OCI-M1 (cell line): ENCODE data around the gene CD40.
"Not testable (repeated sequence)": the region's sequence is repeated elsewhere in the genome, so short reads cannot be mapped to it uniquely, and the experiment has no call there.

Experiments used
- DNase-seq: peaks from one replicate; lab custom pipeline; 2025; lab: John Stamatoyannopoulos, UW

The CD40 gene

DNA sequence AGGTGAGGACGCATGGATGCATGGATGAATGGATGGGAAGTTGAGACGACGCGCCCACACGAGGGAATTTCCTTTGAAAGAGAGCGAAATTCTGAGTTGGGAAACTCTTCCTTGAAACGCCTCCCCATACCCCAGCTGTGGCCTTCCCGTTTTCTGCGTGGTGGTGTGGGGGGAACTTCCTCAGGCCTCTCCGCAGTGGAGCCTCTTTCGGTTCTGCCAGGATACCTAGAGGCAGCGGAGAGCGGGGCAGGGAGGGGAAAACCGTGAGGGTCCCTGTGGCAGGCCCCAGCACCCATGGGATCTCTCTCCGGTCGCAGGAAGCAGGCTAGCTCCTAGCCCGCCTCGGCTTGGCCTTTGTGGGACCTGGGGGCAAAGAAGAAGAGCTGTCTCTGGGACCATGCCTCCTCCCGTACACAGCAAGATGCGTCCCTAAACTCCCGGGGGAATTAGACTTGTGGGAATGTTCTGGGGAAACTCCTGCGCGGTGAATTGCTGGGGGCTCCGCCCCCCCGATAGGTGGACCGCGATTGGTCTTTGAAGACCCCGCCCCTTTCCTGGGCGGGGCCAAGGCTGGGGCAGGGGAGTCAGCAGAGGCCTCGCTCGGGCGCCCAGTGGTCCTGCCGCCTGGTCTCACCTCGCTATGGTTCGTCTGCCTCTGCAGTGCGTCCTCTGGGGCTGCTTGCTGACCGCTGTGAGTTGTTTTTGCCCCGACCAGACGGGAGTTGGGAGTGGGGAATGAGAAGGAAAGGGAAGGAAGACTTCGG lies at the start of gene CD40:
TSS of gene CD40 (plus strand) at position 611 of the 764 bp plus-strand sequence. CDS start at position 641, 30 bp downstream.
- DNase-seq = peak; percentile 75

DNA sequence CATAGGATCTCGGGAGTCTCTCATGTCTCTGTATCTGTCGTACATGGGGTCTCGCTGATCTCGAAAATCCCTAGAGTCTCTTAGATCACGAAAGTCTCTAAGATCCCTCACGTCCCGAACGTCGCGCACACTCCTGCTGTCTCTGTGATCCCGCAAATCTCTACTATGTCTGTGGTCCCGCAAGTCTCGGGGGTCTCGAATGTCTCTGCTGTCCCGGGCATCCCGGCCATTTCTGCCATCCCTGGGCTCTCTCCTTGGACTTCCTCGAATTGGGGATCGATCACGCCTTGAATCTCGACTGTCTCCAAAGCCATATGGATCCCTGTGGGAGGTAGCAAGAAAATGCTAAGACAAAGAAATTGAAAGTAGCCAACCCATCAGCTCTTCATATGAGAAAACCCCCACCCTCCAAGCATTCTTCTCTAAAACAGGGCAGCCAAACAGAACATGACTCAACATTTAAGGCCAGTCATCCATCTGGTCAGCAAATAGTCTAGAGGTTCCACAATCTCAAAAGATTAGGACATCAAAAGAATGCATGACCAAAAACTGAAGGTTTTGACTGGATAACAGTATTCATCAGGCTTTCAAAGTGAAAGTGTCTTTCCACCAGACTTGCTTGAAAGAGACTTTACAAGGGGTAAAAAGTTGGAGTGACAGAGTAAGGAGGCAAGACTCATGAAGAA lies 47.8 kb upstream of the CD40 start:
- peak; percentile 41 for DNase-seq

DNA sequence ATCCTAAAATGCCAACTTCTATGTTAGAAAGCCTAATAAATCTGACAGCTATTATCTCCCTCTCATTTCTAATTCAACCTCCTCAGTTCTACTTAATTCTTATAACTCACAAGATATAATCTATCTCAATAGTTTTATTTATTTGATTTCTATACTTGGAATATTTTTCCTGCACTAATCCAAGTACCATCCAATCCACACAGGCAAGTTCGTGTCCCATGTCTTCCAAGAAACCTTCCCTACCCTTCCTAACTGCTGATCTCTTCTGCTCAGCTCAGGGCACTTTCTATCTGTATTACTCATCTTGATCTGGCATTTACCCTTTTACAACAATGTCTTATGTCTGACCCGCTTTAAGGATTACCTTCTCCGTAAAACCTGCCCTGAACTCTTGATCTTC lies 46.5 kb upstream of the CD40 start:
- DNase-seq = no peak

DNA sequence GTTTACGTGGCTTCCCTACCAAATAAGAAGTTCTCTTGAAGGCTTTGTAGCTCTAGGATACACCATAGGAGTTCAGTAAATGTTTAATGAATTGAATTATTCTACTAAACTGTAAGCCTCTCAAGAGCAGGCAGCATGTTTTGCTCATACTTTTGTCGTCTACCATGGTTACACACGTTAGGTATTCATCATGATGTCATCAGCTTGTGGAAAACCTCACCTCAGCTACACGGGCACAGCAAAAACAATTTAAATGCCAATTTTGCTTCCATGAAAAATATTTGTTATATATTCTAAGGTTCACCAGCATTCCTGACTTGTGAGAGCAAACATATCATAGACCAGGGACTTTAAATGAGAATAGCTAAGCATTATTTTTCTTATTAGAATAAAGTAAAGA lies 45.1 kb upstream of the CD40 start:
- no peak for DNase-seq

DNA sequence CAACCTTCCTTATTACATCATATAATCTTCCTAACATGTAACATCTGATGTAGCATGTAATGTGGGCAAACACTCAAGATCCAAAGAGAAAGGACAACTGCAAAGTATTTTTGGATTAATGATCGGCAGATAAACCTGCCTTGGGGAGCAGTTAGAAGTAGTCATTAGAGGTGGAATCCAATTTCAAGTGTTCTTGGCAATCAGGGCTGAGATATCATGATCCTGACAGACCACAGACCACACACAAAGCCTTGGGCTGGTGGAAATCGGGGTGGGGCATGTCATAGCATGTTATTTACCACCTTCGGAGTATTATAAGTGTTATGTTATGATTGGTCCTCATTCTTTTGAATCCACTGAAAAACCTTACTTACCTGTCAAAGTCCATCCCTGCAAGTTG lies 44.7 kb upstream of the CD40 start:
- DNase-seq = no peak

DNA sequence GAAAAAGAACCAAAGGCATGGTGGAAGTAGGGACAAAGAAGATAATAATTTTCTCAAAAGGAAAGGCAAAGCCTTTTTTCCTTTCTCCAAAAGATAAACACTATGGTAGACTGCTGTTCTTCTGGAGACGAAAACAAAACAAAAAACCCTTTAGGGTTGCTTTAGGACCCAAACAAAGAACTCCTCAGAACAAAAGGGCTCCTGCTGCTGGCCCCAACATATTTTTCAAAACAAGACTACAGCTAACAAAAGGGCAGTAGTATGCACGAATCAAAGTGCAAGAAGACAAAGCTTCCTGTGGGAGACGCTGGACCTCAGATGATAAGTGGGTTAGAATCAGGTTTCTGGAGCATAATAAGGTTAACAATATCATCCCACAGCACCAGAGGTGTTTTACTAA lies 44.1 kb upstream of the CD40 start:
- no peak for DNase-seq

DNA sequence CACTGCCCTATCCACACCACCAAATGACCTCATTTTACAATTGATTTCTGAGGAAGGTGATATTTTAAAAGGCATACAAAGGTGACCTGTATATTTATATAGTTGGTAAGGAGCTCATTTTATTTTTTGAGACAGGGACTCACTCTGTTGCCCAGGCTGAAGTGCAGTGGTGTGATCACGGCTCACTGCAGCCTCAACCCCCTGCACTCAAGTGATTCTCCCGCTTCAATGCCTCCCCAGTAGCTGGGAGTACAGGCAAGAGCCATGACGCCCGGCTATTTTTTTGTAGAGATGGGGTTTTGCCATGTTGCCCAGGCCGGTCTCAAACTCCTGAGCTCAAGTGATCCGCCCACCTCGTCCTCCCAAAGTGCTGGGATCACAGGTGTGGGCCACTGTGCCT lies 41.3 kb upstream of the CD40 start:
- DNase-seq = no peak

DNA sequence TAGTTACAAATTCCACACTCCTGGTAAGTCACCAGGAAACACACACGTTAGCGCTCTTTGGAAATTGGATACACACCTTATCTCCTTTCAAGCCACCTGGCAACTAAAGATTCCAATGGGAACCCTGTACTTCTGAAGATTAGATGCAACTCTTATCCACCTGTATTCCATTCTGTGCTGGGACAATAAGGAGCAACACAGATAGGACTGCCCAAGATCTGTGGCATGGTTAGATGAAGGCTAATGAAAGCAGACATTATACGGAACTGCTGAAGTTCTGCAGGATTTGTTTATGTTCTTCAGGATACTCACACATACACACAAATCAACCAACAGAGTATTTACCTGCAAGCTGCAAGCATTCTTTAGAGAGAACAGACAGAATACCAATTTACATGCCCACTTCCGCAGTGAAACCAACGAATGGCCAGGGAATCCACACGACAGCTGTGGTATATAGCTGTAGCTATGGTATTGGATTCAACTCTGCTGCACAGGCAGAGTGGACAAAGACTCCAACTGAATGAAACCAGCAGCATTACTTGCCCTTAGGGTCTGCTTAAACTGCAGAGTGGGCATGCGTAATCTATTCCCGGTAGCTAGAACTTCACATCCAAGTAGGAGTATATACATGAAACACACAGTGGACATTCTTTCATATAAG lies 40.3 kb upstream of the CD40 start:
- no peak for DNase-seq

DNA sequence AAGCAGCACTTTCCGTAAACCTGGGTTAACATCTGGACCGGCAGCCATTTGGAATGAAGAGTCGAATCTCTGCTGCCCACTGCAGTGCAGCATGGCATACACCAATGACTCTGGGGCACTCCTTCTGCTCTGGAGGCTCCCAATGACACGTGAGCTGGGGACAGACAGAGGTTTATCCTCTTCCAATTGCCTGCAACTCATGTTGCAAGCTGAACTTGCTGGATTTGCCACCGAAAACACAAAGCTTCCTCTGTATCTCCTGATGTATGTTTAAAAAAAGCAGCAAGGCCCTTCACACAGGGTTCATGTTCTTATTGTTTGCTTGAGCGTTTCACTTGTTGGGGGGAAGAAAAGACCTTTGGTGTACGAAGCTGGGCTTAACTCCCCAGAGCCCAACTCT lies 39.2 kb upstream of the CD40 start:
- DNase-seq = no peak

DNA sequence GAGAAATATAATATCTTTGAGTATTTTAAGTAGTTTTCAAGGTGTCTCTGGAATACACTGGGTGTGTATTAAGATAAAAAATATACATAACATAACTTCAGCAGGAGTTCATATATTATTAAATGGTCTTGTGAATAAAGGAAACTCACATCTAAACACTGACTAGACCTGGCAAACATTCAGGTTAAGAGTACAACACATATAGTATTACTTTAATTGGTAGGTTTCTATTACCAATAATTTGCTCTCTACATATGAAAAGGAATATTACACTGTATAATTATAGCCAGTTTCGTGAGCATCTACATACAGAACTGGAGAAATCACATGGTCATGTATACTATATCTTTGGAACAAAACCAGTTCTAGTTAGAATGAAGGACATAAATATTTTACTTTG lies 37.0 kb upstream of the CD40 start:
- DNase-seq = no peak

DNA sequence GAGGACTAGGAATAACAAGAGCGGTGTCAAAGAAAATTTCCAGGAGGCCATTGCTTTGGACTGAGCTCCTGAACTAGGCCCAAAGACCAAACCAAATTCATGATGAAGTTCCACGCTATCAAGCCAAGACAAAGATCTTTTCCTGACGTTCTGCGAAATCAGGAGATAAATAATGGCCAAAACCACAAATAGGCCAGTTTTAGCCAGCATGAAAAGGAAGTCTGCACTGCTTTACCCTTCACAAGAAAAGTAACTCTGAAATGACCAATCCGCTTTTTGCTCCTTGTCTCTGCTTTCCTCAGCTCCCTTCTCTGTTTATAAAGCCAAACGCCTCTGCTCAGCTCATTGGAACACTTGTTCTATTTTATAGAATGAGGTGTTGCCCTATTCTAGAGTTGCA lies 35.0 kb upstream of the CD40 start:
- peak; percentile 27 for DNase-seq

DNA sequence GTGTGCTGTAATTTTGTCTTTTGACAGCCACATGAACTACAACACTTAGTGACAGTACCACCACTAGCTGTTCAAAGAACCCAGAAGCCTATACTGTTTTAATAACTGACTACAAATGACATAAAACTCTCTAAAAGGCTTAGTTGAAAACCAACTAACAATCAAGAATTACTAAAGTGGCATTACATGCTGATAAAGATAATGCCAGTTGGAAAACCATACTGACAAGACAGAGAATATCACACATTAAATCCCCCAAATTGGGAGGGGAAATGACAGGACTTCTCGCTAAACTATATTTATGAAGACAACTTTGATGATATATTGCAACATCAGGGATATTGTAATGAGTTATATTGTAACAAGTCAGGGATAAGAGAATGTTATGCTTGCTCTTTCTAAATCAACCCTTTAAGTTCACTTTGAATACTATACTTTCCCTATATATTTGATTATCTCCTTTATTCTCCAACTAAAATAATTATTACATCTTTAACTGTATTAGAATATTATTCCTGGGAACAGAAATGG lies 34.5 kb upstream of the CD40 start:
- no peak for DNase-seq

DNA sequence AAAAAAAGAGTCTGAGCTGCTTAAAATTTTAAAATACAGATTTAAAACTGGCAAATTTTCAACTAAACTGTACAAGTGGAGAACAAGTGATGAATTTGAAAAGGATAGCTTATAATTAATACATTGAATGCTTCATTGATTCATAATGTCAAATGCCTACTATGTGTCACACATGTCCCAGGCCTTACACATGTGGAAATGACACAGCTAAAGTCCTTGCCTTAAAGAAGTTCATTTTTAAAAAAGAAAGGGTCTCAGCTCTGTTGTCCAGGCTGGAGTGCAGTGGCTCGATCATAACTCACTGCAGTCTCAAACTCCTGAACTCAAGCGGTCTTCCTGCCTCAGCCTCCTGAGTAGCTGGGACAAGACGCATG lies 33.3 kb upstream of the CD40 start:
- DNase-seq = no peak

DNA sequence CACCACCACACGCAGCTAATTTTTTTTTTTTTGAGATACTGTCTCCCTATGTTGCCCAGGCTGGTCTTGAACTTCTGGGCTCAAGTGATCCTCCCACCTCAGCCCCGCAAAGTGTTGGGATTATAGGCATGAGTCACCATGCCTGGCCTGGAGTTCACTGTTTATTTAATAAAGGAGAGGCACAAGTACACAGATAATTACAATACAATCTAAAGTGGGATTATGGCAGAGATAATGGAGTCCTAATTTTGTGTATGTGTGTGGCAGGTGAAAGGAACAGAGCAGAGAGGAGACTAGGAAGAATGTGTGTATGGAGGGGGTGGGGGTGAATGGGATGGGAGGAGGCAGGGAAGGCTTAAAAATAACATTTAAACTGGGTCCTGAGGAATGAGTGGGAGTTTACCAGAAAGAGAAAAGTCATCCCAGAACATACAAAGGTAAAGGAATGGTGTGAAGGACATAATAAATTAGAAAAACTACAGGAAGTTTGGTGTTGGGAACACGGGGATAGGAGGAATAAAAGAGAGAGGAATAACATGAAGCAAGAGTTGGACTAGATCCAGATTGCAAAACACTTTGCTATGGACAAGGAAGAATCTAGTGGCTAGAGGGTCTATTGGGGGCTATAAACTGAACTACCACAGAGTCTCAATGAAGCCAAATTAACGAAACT lies 32.8 kb upstream of the CD40 start:
- peak; percentile 15 for DNase-seq

DNA sequence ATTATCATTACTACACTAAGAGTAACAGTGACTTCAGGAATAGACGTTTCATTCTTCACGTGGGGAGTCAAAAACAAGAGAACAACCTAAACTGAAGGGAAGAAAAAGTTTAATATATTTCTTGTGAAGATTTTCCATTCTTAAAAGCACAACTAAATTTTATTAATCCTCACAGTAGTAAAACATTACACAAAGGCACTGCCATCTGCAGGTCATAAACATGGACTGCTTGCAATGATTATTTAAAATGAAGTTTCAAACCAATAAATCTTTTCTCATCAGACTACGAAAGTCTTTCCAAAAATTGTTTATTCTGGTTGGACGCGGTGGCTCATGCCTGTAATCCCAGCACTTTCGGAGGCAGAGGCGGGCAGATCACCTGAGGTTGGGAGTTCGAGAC lies 31.0 kb upstream of the CD40 start:
- DNase-seq = peak; percentile 26

DNA sequence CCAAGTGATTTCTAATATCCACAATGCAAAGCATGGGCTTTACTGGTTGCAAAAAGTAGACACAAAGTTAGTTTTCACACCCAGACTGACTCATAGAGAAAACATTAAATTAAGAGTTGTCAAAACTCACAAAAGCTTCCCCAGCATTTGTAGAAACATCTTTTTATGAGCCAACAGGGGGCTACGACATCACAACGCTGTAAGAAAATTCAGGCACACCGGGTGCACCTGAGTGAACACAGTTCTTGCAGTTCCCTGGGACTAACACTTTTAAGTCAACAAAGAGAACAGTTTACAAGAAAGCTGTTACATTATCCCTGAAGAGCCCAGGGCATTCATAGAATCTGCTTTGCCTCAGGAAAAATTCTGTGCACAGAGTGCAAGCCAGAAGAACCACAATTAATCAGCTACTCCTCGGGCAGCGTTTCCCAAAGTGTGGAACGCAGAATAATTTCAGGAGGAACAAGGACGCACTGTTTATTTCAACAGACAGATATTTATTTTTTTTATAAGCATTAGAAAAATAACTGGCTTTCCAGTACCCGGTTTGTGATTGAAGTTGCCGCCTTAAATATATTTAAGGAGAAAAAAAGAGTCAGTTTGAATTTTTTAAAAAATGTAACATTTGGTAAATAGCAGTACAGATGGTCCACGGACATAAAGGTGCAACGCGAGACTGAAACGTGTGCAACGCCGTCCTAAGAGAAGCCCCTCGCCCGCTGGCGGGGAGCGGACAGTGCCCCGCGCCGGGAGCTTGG lies 29.5 kb upstream of the CD40 start:
- DNase-seq = peak; percentile 40

DNA sequence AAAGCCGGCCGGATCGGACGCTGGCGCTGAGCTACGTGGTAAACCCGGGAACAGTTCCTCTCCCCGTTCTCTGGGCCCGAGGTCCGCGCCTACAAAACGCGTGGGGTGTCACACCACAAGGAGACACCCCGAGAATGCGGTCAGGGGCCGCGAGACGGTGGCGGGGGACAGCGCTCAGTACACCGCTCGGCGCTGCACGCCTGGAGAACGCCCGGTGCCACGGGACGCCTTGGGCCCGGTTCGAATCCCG lies 29.0 kb upstream of the CD40 start:
- no peak for DNase-seq

DNA sequence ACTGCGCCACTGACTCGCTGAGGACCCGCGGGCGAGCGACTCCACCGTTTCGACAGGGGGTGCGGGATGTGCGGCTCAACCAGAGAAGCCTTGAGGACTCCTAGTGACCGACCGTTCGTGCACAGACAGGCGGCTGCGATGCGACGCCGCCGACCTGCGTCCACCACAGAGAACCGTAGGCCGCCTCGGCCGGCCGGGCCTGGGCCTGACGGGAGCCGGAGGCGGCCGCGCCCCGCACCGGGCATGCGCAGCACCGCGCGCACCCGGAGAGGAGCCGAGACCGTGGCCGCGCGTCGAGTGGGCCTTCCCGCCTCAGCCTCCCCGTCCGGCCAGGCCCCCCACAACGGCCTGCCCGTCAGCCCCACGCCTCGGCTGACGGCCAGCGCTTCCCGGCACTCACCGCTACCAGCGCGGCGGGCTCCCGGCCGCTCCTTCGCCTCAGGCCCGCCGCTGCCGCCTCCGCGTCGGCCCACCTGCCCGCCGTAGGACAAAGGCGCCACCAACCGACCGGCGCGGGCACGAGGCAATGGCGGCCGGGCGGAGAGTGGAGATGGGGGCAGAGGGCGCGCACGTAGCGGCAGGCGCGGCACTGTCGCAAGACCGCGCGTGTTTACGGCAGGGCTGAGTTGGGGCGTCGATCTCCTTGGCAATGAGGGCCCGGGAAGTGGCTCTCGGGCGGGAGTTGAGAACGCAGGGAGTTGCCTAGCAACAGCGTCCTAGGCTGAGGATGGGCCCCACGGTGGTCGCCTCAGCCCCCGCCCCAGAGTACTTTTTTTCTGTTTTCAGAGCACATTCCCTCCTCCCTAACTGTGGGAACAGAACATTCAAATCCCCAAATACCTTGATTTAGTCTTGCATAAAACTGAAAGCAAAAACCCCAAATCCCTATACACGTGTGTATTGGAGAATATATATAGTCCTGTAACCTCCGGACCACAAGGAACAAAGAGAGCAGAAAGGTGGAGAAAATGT lies 28.4 kb upstream of the CD40 start, which contains the start of gene NCOA5:
TSS of gene NCOA5 (minus strand) at position 546 of the 972 bp plus-strand sequence. CDS start 10,538 bp downstream, outside the sequence.
- DNase-seq = peak; percentile 97

DNA sequence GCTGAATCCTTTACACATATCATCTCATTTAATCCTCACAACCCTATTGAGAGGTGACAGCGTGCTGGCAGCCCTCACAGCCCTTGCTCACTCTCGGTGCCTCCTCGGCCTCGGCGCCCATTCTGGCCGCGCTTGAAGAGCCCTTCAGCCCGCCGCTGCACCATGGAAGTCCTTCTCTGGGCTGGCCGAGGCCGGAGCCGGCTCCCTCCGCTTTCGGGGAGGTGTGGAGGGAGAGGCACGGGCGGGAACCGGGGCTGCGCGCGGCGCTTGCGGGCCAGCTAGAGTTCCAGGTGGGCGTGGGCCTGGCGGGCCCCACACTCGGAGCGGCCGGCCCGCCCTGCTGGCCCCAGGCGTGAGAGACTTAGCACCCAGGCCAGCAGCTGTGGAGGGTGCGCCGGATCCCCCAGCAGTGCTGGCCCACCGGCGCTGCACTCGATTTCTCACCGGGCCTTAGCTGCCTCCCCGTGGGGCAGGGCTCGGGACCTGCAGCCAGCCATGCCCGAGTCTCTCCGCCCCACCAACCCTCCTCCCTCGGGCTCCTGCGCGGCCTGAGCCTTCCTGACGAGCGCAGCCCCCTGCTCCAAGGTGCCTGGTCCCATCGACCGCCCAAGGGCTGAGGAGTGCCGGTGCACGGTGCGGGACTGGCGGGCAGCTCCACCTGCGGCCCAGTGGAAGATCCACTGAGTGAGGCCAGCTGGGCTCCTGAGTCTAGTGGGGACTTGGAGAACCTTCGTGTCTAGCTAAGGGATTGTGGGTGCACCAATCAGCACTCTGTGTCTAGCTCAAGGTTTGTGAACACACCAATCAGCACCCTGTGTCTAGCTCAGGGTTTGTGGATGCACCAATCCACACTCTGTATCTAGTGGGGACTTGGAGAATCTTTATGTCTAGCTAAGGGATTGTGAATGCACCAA lies 26.2 kb upstream of the CD40 start:
- DNase-seq = not testable (repeated sequence)

DNA sequence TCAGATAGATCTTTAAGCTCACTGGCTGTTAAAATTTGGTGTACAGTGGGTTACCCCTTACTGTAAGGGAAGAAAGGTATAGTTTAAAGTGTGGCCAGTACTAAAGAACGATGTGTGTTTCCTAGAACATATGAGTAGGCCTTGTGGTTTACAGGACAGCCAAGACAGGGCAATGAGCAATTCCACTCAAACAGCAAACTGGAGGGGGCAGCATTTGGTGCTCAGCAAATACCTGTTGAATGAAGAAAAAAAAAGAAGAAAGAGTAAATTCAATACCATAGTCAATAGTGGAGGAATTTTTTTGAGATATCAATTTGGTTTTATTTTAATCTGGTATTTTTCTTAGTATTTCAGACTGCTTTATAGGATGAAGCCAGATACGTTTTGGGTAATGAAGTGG lies 24.6 kb upstream of the CD40 start:
- peak; percentile 7 for DNase-seq
